ENCODE results near the gene AMFR. TPM values are rescaled to one million over a fixed set of nuclear protein-coding genes. Genes with fewer than 3 reads are reported as not detected.

AMFR gene
- total RNA-seq, 1 experiment from 2014 or later, result 31.7 TPM

DNA sequence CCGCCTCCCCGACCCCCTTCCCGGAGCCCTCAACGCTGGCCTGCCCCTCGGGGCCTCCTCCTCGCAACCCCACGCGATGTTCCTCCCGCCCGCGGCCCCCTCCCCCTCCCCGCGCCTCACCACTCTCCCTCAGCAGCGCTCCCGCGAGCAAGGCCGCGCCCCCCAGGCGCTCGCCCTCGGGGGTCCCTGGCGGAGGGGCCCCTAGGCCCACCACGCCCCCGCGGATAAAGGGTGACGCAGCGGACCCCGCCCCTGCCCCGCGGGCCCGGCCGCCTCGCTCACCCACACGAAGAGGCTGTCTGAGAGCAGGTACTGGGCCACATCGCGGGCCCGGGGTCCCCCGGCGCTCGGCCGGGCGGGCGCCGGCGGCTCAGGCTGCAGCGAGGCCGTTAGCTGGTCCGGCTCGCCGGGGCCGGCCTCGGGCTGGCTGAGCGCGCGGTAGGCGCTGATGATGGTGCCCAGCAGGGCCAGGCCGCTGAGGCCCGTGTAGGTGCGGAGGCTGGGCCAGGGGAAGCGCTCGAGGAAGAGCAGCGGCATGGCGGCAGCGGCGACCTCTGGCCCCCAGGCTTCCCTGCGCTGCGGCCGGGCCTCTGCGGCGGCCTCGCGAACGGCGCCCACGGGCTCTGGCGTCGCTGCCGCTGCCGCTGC, 430 bp downstream of the AMFR start (continued):
- TF ChIP-seq, protein P1, sequence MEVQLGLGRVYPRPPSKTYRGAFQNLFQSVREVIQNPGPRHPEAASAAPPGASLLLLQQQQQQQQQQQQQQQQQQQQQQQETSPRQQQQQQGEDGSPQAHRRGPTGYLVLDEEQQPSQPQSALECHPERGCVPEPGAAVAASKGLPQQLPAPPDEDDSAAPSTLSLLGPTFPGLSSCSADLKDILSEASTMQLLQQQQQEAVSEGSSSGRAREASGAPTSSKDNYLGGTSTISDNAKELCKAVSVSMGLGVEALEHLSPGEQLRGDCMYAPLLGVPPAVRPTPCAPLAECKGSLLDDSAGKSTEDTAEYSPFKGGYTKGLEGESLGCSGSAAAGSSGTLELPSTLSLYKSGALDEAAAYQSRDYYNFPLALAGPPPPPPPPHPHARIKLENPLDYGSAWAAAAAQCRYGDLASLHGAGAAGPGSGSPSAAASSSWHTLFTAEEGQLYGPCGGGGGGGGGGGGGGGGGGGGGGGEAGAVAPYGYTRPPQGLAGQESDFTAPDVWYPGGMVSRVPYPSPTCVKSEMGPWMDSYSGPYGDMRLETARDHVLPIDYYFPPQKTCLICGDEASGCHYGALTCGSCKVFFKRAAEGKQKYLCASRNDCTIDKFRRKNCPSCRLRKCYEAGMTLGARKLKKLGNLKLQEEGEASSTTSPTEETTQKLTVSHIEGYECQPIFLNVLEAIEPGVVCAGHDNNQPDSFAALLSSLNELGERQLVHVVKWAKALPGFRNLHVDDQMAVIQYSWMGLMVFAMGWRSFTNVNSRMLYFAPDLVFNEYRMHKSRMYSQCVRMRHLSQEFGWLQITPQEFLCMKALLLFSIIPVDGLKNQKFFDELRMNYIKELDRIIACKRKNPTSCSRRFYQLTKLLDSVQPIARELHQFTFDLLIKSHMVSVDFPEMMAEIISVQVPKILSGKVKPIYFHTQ (CRISPR knock-in tag; IDR thresholded peaks at IDR 0.05), result no peak
- TF ChIP-seq NFE2L1 (CRISPR knock-in tag; IDR thresholded peaks at IDR 0.05), result no peak
- TF ChIP-seq, protein P2, sequence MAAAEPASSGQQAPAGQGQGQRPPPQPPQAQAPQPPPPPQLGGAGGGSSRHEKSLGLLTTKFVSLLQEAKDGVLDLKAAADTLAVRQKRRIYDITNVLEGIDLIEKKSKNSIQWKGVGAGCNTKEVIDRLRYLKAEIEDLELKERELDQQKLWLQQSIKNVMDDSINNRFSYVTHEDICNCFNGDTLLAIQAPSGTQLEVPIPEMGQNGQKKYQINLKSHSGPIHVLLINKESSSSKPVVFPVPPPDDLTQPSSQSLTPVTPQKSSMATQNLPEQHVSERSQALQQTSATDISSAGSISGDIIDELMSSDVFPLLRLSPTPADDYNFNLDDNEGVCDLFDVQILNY (CRISPR knock-in tag; IDR thresholded peaks at IDR 0.05), result no peak

DNA sequence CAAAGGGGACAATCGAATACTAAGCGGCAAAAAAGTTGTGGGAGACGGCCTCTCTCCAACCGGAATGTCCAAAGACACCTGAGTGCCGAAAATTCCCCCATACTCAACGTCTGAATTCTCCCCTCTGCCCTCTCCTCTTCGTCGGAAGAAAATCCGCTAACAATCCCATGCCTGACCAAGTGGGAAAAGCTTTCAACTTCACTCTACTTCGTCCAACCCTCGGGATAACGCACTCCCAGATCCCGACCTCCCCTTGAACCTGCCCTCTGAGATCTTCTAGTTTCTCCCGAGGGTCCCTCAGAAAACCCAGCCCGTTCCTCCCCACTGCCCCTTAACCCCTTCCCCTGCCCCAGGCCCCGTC, 961 bp downstream of the AMFR start:
- POLR2A ChIA-PET, result interaction anchor here (0.5 kb wide), 1 partner anchor 40 kb away, joined by 5 read pairs; no protein-coding TSS in a partner anchor
- no peak for TF ChIP-seq CBFB (CRISPR knock-in tag; IDR thresholded peaks at IDR 0.05; ENCODE audit: low read depth)
- TF ChIP-seq OVOL2 (CRISPR knock-in tag; IDR thresholded peaks at IDR 0.05; ENCODE audit: borderline replicate concordance), result no peak
- TF ChIP-seq TEAD4 (CRISPR knock-in tag; IDR thresholded peaks at IDR 0.05), result no peak
- TF ChIP-seq, protein P3, sequence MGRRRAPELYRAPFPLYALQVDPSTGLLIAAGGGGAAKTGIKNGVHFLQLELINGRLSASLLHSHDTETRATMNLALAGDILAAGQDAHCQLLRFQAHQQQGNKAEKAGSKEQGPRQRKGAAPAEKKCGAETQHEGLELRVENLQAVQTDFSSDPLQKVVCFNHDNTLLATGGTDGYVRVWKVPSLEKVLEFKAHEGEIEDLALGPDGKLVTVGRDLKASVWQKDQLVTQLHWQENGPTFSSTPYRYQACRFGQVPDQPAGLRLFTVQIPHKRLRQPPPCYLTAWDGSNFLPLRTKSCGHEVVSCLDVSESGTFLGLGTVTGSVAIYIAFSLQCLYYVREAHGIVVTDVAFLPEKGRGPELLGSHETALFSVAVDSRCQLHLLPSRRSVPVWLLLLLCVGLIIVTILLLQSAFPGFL (CRISPR knock-in tag; IDR thresholded peaks at IDR 0.05; ENCODE audit: borderline replicate concordance), result no peak
- TF ChIP-seq, protein P4, sequence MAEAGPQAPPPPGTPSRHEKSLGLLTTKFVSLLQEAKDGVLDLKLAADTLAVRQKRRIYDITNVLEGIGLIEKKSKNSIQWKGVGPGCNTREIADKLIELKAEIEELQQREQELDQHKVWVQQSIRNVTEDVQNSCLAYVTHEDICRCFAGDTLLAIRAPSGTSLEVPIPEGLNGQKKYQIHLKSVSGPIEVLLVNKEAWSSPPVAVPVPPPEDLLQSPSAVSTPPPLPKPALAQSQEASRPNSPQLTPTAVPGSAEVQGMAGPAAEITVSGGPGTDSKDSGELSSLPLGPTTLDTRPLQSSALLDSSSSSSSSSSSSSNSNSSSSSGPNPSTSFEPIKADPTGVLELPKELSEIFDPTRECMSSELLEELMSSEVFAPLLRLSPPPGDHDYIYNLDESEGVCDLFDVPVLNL (CRISPR knock-in tag; IDR thresholded peaks at IDR 0.05; ENCODE audit: borderline replicate concordance, low read depth), result no peak
- TF ChIP-seq, protein P5, sequence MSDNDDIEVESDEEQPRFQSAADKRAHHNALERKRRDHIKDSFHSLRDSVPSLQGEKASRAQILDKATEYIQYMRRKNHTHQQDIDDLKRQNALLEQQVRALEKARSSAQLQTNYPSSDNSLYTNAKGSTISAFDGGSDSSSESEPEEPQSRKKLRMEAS (CRISPR knock-in tag; IDR thresholded peaks at IDR 0.05), result no peak
- TF ChIP-seq MYBL2 (CRISPR knock-in tag; IDR thresholded peaks at IDR 0.05), result no peak
- TF ChIP-seq, protein P6, sequence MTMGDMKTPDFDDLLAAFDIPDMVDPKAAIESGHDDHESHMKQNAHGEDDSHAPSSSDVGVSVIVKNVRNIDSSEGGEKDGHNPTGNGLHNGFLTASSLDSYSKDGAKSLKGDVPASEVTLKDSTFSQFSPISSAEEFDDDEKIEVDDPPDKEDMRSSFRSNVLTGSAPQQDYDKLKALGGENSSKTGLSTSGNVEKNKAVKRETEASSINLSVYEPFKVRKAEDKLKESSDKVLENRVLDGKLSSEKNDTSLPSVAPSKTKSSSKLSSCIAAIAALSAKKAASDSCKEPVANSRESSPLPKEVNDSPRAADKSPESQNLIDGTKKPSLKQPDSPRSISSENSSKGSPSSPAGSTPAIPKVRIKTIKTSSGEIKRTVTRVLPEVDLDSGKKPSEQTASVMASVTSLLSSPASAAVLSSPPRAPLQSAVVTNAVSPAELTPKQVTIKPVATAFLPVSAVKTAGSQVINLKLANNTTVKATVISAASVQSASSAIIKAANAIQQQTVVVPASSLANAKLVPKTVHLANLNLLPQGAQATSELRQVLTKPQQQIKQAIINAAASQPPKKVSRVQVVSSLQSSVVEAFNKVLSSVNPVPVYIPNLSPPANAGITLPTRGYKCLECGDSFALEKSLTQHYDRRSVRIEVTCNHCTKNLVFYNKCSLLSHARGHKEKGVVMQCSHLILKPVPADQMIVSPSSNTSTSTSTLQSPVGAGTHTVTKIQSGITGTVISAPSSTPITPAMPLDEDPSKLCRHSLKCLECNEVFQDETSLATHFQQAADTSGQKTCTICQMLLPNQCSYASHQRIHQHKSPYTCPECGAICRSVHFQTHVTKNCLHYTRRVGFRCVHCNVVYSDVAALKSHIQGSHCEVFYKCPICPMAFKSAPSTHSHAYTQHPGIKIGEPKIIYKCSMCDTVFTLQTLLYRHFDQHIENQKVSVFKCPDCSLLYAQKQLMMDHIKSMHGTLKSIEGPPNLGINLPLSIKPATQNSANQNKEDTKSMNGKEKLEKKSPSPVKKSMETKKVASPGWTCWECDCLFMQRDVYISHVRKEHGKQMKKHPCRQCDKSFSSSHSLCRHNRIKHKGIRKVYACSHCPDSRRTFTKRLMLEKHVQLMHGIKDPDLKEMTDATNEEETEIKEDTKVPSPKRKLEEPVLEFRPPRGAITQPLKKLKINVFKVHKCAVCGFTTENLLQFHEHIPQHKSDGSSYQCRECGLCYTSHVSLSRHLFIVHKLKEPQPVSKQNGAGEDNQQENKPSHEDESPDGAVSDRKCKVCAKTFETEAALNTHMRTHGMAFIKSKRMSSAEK (CRISPR knock-in tag; IDR thresholded peaks at IDR 0.05; ENCODE audit: borderline replicate concordance), result no peak
- no peak for TF ChIP-seq SOX15 (CRISPR knock-in tag; IDR thresholded peaks at IDR 0.05)
- TF ChIP-seq ETV6 (CRISPR knock-in tag; IDR thresholded peaks at IDR 0.05), result no peak
- TF ChIP-seq, protein P7, sequence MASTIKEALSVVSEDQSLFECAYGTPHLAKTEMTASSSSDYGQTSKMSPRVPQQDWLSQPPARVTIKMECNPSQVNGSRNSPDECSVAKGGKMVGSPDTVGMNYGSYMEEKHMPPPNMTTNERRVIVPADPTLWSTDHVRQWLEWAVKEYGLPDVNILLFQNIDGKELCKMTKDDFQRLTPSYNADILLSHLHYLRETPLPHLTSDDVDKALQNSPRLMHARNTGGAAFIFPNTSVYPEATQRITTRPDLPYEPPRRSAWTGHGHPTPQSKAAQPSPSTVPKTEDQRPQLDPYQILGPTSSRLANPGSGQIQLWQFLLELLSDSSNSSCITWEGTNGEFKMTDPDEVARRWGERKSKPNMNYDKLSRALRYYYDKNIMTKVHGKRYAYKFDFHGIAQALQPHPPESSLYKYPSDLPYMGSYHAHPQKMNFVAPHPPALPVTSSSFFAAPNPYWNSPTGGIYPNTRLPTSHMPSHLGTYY (CRISPR knock-in tag; IDR thresholded peaks at IDR 0.05), result no peak
- TF ChIP-seq ELF4 (CRISPR knock-in tag; IDR thresholded peaks at IDR 0.05; ENCODE audit: low read depth), result no peak
- TF ChIP-seq PRRX2 (CRISPR knock-in tag; IDR thresholded peaks at IDR 0.05), result no peak
- no peak for TF ChIP-seq ESRRA (CRISPR knock-in tag; IDR thresholded peaks at IDR 0.05; ENCODE audit: borderline replicate concordance)
- TF ChIP-seq, protein P8, sequence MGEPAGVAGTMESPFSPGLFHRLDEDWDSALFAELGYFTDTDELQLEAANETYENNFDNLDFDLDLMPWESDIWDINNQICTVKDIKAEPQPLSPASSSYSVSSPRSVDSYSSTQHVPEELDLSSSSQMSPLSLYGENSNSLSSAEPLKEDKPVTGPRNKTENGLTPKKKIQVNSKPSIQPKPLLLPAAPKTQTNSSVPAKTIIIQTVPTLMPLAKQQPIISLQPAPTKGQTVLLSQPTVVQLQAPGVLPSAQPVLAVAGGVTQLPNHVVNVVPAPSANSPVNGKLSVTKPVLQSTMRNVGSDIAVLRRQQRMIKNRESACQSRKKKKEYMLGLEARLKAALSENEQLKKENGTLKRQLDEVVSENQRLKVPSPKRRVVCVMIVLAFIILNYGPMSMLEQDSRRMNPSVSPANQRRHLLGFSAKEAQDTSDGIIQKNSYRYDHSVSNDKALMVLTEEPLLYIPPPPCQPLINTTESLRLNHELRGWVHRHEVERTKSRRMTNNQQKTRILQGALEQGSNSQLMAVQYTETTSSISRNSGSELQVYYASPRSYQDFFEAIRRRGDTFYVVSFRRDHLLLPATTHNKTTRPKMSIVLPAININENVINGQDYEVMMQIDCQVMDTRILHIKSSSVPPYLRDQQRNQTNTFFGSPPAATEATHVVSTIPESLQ (CRISPR knock-in tag; IDR thresholded peaks at IDR 0.05), result no peak
- TF ChIP-seq TEAD1 (CRISPR knock-in tag; IDR thresholded peaks at IDR 0.05), result no peak
- no peaks in the 10 kb centered on the region for H3K36me3 Mint-ChIP-seq
- no peak overlapping the region for H3K27ac Mint-ChIP-seq
- H3K9me3 Mint-ChIP-seq, result no peaks in the 10 kb centered on the region
- DNase-seq (ENCODE audit: low spot score), result no peak
- ATAC-seq, result 0 out of 2 replicates have a peak, but pooled peaks have one; percentile 2
- CTCF ChIA-PET, result interaction anchor here (1.0 to 1.2 kb wide), 2 partner anchors 61 to 68 kb away, joined by 3 read pairs; no protein-coding TSS in a partner anchor
- peaks cover 14% of the 10 kb centered on the region for H3K27me3 Mint-ChIP-seq (ENCODE audit: low read depth)
- H3K4me1 Mint-ChIP-seq, result peaks cover 42% of the 10 kb centered on the region
- peak overlapping the region; percentile 97 for H3K4me3 Mint-ChIP-seq

All from WTC11 (cell line).